OCI-LY1 (cell line): ENCODE results near the gene OTUB1.

Source experiments
- H2AFZ ChIP-seq: fragments of 200-600 bp; sonication (generic), shearing (Covaris generic); 2 replicates; pipeline ENCODE4 v1.6.0; 2014; ENCODE audit warnings: antibody characterized with exemption, mild to moderate bottlenecking, low read length
- H3F3A ChIP-seq: fragments of 200-600 bp; sonication (generic), shearing (Covaris generic); 2 replicates; pipeline ENCODE4 v1.6.0; 2014; ENCODE audit warnings: mild to moderate bottlenecking, antibody characterized with exemption, low read length, moderate library complexity; ENCODE audit not compliant: insufficient read depth
- H3K27ac ChIP-seq: fragments of 200-600 bp; sonication (generic); 2 replicates; pipeline ENCODE4 v1.5.1; 2014; ENCODE audit warnings: low read length, mixed run types, mild to moderate bottlenecking, low read depth; ENCODE audit not compliant: poor library complexity, severe bottlenecking
- H3K27me3 ChIP-seq: fragments of 200-600 bp; sonication (generic); 2 replicates; pipeline ENCODE4 v1.6.0; 2014; ENCODE audit warnings: antibody characterized with exemption, mild to moderate bottlenecking, low read length, moderate library complexity; ENCODE audit not compliant: insufficient read depth
- H3K36me3 ChIP-seq: fragments of 200-600 bp; sonication (generic); 2 replicates; pipeline ENCODE4 v1.6.1; 2014; ENCODE audit warnings: mild to moderate bottlenecking, antibody characterized with exemption, low read length, moderate library complexity, mixed read lengths; ENCODE audit not compliant: insufficient read depth
- H3K4me1 ChIP-seq: fragments of 200-600 bp; sonication (generic); 2 replicates; pipeline ENCODE4 v1.5.1; 2014; ENCODE audit warnings: mild to moderate bottlenecking, low read length, moderate library complexity; ENCODE audit not compliant: insufficient read depth, severe bottlenecking
- H3K4me2 ChIP-seq: fragments of 200-600 bp; sonication (generic), shearing (Covaris generic); 2 replicates; pipeline ENCODE4 v1.6.1; 2014; ENCODE audit warnings: low read length
- H3K4me3 ChIP-seq: fragments of 200-600 bp; sonication (generic); 2 replicates; pipeline ENCODE4 v1.5.1; 2014; ENCODE audit warnings: low read length, low read depth, mild to moderate bottlenecking, mixed read lengths; ENCODE audit not compliant: poor library complexity, severe bottlenecking
- H3K79me2 ChIP-seq: fragments of 200-600 bp; shearing (Covaris generic); 2 replicates; pipeline ENCODE4 v1.6.1; 2016; ENCODE audit warnings: mixed run types, low read length, mixed read lengths; ENCODE audit not compliant: insufficient read depth
- H3K9ac ChIP-seq: fragments of 200-600 bp; sonication (generic), shearing (Covaris generic); 2 replicates; pipeline ENCODE4 v1.6.1; 2014; ENCODE audit warnings: mild to moderate bottlenecking, low read length, mixed read lengths
- H3K9me2 ChIP-seq: fragments of 200-600 bp; sonication (generic), shearing (Covaris generic); 2 replicates; pipeline ENCODE4 v1.6.1; 2014; ENCODE audit warnings: low read depth, mild to moderate bottlenecking, low read length, mixed read lengths
- H3K9me3 ChIP-seq: fragments of 200-600 bp; shearing (Covaris generic); 2 replicates; pipeline ENCODE4 v1.6.1; 2014; ENCODE audit warnings: low read length, mixed read lengths
- H4K20me1 ChIP-seq: fragments of 200-600 bp; sonication (generic), shearing (Covaris generic); 2 replicates; pipeline ENCODE4 v1.6.0; 2016; ENCODE audit warnings: mild to moderate bottlenecking, low read length; ENCODE audit not compliant: insufficient read depth
- CTCF ChIP-seq: fragments of 200-600 bp; sonication (generic), shearing (Covaris generic); IDR thresholded peaks from 2 replicates; pipeline ENCODE4 v1.5.1; 2017; ENCODE audit warnings: mild to moderate bottlenecking, antibody characterized with exemption, low read length, moderate library complexity, mixed read lengths
- EZH2 ChIP-seq: fragments of 200-600 bp; sonication (generic), shearing (Covaris generic); IDR thresholded peaks from 2 replicates; pipeline ENCODE4 v1.8.0; 2017; ENCODE audit warnings: borderline replicate concordance, mixed run types, mild to moderate bottlenecking, antibody characterized with exemption, low read length, moderate library complexity, mixed read lengths

The OTUB1 gene

DNA sequence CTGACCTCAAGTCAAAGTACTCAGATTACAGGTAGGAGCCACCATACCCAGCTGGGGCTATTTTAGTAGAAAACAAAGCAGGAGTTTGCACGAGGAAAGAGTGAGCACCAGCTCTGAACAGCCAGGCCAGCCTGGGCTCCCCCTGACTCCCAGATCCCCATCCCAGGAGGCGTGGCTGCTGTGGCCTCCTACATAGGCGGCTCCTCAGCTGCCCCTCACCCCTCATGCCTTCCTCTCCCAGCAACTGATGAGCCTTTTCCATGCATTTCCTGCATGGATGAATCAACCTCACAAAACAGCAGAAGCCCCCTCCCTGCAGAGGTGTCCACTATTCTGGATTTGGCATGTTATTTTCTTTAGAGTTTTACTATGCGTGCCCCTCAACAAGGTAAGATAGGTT, 39.0 kb downstream of the OTUB1 start:
- TF ChIP-seq EZH2 (no peak), CTCF (no peak)
- Histone ChIP-seq H4K20me1 (no peaks in the 10 kb centered on the region), H3K79me2 (no peaks in the 10 kb centered on the region), H3K27ac (no peak overlapping the region), H3K4me2 (no peak overlapping the region), H3K9me2 (no peaks in the 10 kb centered on the region), H3K4me3 (no peak overlapping the region), H2AFZ (no peak overlapping the region), H3K36me3 (no peaks in the 10 kb centered on the region), H3K9ac (no peak overlapping the region), H3K4me1 (no peaks in the 10 kb centered on the region), H3K9me3 (no peaks in the 10 kb centered on the region), H3K27me3 (peaks cover 13% of the 10 kb centered on the region), H3F3A (no peaks in the 10 kb centered on the region)

GRCh38 chr11:64026575-64027205, 40.5 kb downstream of the OTUB1 start:
- TF ChIP-seq CTCF (no peak), EZH2 (no peak)
- Histone ChIP-seq H3K4me3 (no peak overlapping the region), H3K9ac (no peak overlapping the region), H4K20me1 (no peaks in the 10 kb centered on the region), H3K9me2 (no peaks in the 10 kb centered on the region), H3K27me3 (peaks cover 13% of the 10 kb centered on the region), H3K9me3 (no peaks in the 10 kb centered on the region), H3K4me2 (no peak overlapping the region), H3K4me1 (no peaks in the 10 kb centered on the region), H3K36me3 (no peaks in the 10 kb centered on the region), H3K27ac (no peak overlapping the region), H3F3A (no peaks in the 10 kb centered on the region), H3K79me2 (no peaks in the 10 kb centered on the region), H2AFZ (no peak overlapping the region)

- Histone ChIP-seq H3K4me2 (no peak overlapping the region), H3K27ac (no peak overlapping the region), H3K36me3 (no peaks in the 10 kb centered on the region), H3K79me2 (no peaks in the 10 kb centered on the region), H3K9me3 (no peaks in the 10 kb centered on the region), H3K9ac (no peak overlapping the region), H4K20me1 (no peaks in the 10 kb centered on the region), H3F3A (no peaks in the 10 kb centered on the region), H2AFZ (no peak overlapping the region), H3K9me2 (no peaks in the 10 kb centered on the region), H3K4me1 (no peaks in the 10 kb centered on the region), H3K27me3 (peaks cover 14% of the 10 kb centered on the region), H3K4me3 (no peak overlapping the region)
- TF ChIP-seq EZH2: no peak
- TF ChIP-seq CTCF: no peak
These were observed 41.6 kb downstream of the OTUB1 start for GRCh38 chr11:64027651-64028397.
